H9 (cell line): ENCODE measurements around the gene ITGB2. TPM values are rescaled to one million over a fixed set of nuclear protein-coding genes. Genes with fewer than 3 reads are reported as not detected.

Experiments
- DNase-seq: peaks from one replicate; pipeline ENCODE4 v3.0.0-alpha.2; 2017
- H2AFZ ChIP-seq: one replicate; pipeline ENCODE4 v1.6.1; 2013; ENCODE audit warnings: mild to moderate bottlenecking, low read length, control low read depth, moderate library complexity
- H2AK5ac ChIP-seq: 2 replicates; pipeline ENCODE4 v1.6.1; 2013; ENCODE audit warnings: low read length, control low read depth, mixed read lengths; ENCODE audit not compliant: insufficient read length
- H2BK120ac ChIP-seq: one replicate; pipeline ENCODE4 v1.6.1; 2013; ENCODE audit warnings: low read depth, mild to moderate bottlenecking, low read length, control low read depth, inconsistent platforms; ENCODE audit not compliant: poor library complexity, severe bottlenecking
- H2BK12ac ChIP-seq: 2 replicates; pipeline ENCODE4 v1.6.1; 2013; ENCODE audit warnings: low read length, control low read depth, mixed read lengths, low read depth; ENCODE audit not compliant: insufficient read length
- H2BK15ac ChIP-seq: 2 replicates; pipeline ENCODE4 v1.6.1; 2013; ENCODE audit warnings: low read depth, low read length, control low read depth
- H2BK20ac ChIP-seq: one replicate; pipeline ENCODE4 v1.6.1; 2013; ENCODE audit warnings: low read depth, mild to moderate bottlenecking, low read length, control low read depth, inconsistent platforms; ENCODE audit not compliant: poor library complexity, severe bottlenecking
- H2BK5ac ChIP-seq: 2 replicates; pipeline ENCODE4 v1.6.1; 2013; ENCODE audit warnings: low read length, control low read depth, mixed read lengths; ENCODE audit not compliant: insufficient read length
- H3K14ac ChIP-seq: 2 replicates; pipeline ENCODE4 v1.6.1; 2013; ENCODE audit warnings: low read length, control low read depth; ENCODE audit not compliant: insufficient read depth
- H3K18ac ChIP-seq: 2 replicates; pipeline ENCODE4 v1.6.1; 2013; ENCODE audit warnings: low read depth, mild to moderate bottlenecking, mixed read lengths, low read length, control low read depth; ENCODE audit not compliant: insufficient read length
- H3K23ac ChIP-seq: 2 replicates; pipeline ENCODE4 v1.6.1; 2013; ENCODE audit warnings: low read length, control low read depth, mixed read lengths, low read depth; ENCODE audit not compliant: insufficient read length
- H3K23me2 ChIP-seq: 2 replicates; pipeline ENCODE4 v1.6.1; 2013; ENCODE audit warnings: low read depth, mild to moderate bottlenecking, mixed read lengths, low read length, control low read depth; ENCODE audit not compliant: insufficient read length, poor library complexity, severe bottlenecking
- H3K27ac ChIP-seq: 2 replicates; pipeline ENCODE4 v1.5.1; 2013; ENCODE audit warnings: low read length, control low read depth, mixed read lengths, low read depth; ENCODE audit not compliant: insufficient read length
- H3K27me3 ChIP-seq: 2 replicates; pipeline ENCODE4 v1.6.1; 2013; ENCODE audit warnings: low read length, control low read depth, inconsistent platforms; ENCODE audit not compliant: insufficient read depth
- H3K4ac ChIP-seq: 2 replicates; pipeline ENCODE4 v1.6.1; 2013; ENCODE audit warnings: low read depth, mild to moderate bottlenecking, control low read depth, inconsistent platforms, low read length, moderate library complexity
- H3K4me1 ChIP-seq: 2 replicates; pipeline ENCODE4 v1.6.1; 2013; ENCODE audit warnings: low read length, control low read depth, inconsistent platforms; ENCODE audit not compliant: insufficient read depth
- H3K4me2 ChIP-seq: 2 replicates; pipeline ENCODE4 v1.6.1; 2013; ENCODE audit warnings: low read length, control low read depth, mixed read lengths; ENCODE audit not compliant: insufficient read length, insufficient read depth
- H3K56ac ChIP-seq: 2 replicates; pipeline ENCODE4 v1.6.1; 2013; ENCODE audit warnings: low read depth, mild to moderate bottlenecking, mixed read lengths, low read length, control low read depth; ENCODE audit not compliant: insufficient read length
- H3K79me1 ChIP-seq: 2 replicates; pipeline ENCODE4 v1.6.1; 2013; ENCODE audit warnings: low read depth, mild to moderate bottlenecking, moderate library complexity, low read length, control low read depth, inconsistent platforms; ENCODE audit not compliant: insufficient read depth, poor library complexity, severe bottlenecking
- H3K79me2 ChIP-seq: 2 replicates; pipeline ENCODE4 v1.6.1; 2013; ENCODE audit warnings: low read length, control low read depth, inconsistent platforms; ENCODE audit not compliant: insufficient read depth
- H3K9ac ChIP-seq: 2 replicates; pipeline ENCODE4 v1.6.1; 2013; ENCODE audit warnings: low read length, control low read depth, mixed read lengths; ENCODE audit not compliant: insufficient read length; ENCODE audit errors: extremely low read depth
- H3K9me3 ChIP-seq: one replicate; pipeline ENCODE4 v1.6.1; 2013; ENCODE audit warnings: low read depth, low read length, inconsistent platforms; ENCODE audit not compliant: control insufficient read depth
- H3T11ph ChIP-seq: one replicate; pipeline ENCODE4 v1.6.1; 2013; ENCODE audit warnings: mild to moderate bottlenecking, low read length, control low read depth, inconsistent platforms
- H4K20me1 ChIP-seq: one replicate; pipeline ENCODE4 v1.6.1; 2013; ENCODE audit not compliant: control insufficient read depth, insufficient read length, insufficient read depth
- H4K5ac ChIP-seq: 2 replicates; pipeline ENCODE4 v1.6.1; 2013; ENCODE audit warnings: low read depth, mild to moderate bottlenecking, mixed read lengths, low read length, control low read depth; ENCODE audit not compliant: insufficient read length
- H4K8ac ChIP-seq: replicated peaks from 2 replicates; pipeline ENCODE4 v1.6.1; 2013; ENCODE audit warnings: low read length, control low read depth, mixed read lengths, low read depth; ENCODE audit not compliant: insufficient read length
- H4K91ac ChIP-seq: 2 replicates; pipeline ENCODE4 v1.6.1; 2013; ENCODE audit warnings: low read depth, mild to moderate bottlenecking, moderate library complexity, mixed read lengths, low read length, control low read depth; ENCODE audit not compliant: insufficient read length
- H3K27ac Mint-ChIP-seq, 3 experiments: 2 replicates in 2 of 3; 3 replicates in 1 of 3; pipeline ENCODE4 v1.8.0; 2020 to 2021; ENCODE audit warnings: mixed read lengths in 3 of 3, mild to moderate bottlenecking in 1 of 3, moderate library complexity in 1 of 3
- H3K27me3 Mint-ChIP-seq: 2 replicates; pipeline ENCODE4 v1.8.0; 2021; ENCODE audit warnings: low read depth, mild to moderate bottlenecking, moderate library complexity, mixed read lengths
- H3K36me3 Mint-ChIP-seq, 3 experiments: 2 replicates in 2 of 3; 3 replicates in 1 of 3; pipeline ENCODE4 v1.8.0; 2020 to 2021; ENCODE audit warnings: low read depth in 3 of 3, mixed read lengths in 3 of 3; ENCODE audit not compliant: insufficient read depth in 1 of 3
- H3K4me1 Mint-ChIP-seq, 2 experiments: 2 replicates each; pipeline ENCODE4 v1.8.0; 2020; ENCODE audit warnings: mixed read lengths in 2 of 2
- H3K4me3 Mint-ChIP-seq, 2 experiments: 2 replicates in 1 of 2; 3 replicates in 1 of 2; pipeline ENCODE4 v1.8.0; 2020 to 2021; ENCODE audit warnings: mild to moderate bottlenecking in 2 of 2, mixed read lengths in 2 of 2, moderate library complexity in 1 of 2
- H3K9me3 Mint-ChIP-seq, 2 experiments: 2 replicates in 1 of 2; 3 replicates in 1 of 2; pipeline ENCODE4 v1.8.0; 2020; ENCODE audit warnings: mild to moderate bottlenecking in 2 of 2, mixed read lengths in 2 of 2, moderate library complexity in 1 of 2
- WGBS: extraction: QIAGEN DNeasy Blood & Tissue Kit; methylation state at CpG from one replicate; pipeline ENCODE4 v1.1.7; 2013; ENCODE audit warnings: missing lambda C conversion rate, low lambda C conversion rate, mixed read lengths; ENCODE audit not compliant: insufficient read length; ENCODE audit errors: extremely low coverage; 5-methylcytosine and 5-hydroxymethylcytosine counted together
- total RNA-seq: library from RNA; stranded (reverse); gene quantifications from 2 replicates; pipeline ENCODE4 v1.2.1, GENCODE V29; 2021
- TF ChIP-seq, protein P1 (sequence below): fragments of 200-600 bp; sonication (generic); conservative IDR thresholded peaks from 3 replicates; pipeline ENCODE4 v1.8.0; 2021; ENCODE audit warnings: antibody characterized with exemption, mild to moderate bottlenecking

ITGB2 gene
- total RNA-seq, 1 experiment from 2014 or later, result 1.1 TPM

DNA sequence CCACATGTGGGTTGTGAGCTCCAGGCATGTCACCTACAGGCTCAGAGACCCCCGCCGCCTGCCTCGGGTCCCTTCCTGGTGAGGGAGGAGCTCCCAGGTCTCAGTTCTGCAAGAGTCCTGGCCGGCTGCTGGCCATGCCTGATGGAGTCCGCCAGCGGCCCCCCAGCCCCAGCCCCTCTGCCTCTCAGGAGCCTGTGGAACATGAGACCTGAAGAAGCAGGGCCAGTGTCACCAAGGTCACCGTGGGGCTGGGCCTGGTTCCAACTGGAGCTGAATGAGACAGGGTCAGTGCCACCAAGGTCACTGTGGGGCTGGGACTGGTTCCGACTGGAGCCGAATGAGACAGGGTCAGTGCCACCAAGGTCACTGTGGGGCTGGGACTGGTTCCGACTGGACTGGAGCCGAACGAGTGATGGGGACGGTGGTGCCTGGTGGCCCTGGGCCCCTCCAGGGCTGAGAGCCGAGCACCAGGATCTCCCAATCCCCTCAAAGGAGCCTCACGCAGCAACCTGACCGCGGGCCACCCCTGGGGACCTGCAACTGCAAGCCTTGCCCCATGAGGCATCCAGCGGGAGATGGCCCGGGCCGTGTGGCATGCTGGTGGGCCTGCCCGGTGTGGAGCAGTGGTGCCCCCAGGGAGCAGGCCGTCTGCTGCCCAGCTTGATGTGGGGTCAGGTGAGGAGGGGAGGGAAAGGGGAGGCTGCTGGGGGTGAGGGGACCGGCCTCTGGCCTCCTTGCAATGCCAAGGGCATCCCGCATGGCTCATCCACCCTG is 32.7 kb downstream of the ITGB2 start:
- DNase-seq, result no peak
- H4K91ac ChIP-seq, result no peak overlapping the region
- H3K9ac ChIP-seq, result no peak overlapping the region
- Mint-ChIP-seq H3K9me3 (no peaks in the 10 kb centered on the region; a peak in 1 of 5 replicates), H3K4me3 (no peak overlapping the region), H3K27me3 (peaks cover 7% of the 10 kb centered on the region), H3K27ac (no peak overlapping the region), H3K36me3 (no peaks in the 10 kb centered on the region), H3K4me1 (0 out of 4 replicates have a peak, but pooled peaks cover 0 to 3% of the 10 kb centered on the region in 2 experiments)
- H4K5ac ChIP-seq, result no peak overlapping the region
- no peak overlapping the region for H2AFZ ChIP-seq
- H3K4me1 ChIP-seq, result no peaks in the 10 kb centered on the region
- no peak overlapping the region for H3K27ac ChIP-seq
- no peaks in the 10 kb centered on the region for H4K20me1 ChIP-seq
- no peaks in the 10 kb centered on the region for H3K79me1 ChIP-seq
- no peaks in the 10 kb centered on the region for H3K79me2 ChIP-seq
- H3K23me2 ChIP-seq, result no peaks in the 10 kb centered on the region
- H2BK120ac ChIP-seq, result no peak overlapping the region
- no peak overlapping the region for H3K4me2 ChIP-seq
- H3K23ac ChIP-seq, result no peak overlapping the region
- H2BK5ac ChIP-seq, result no peak overlapping the region
- no peak overlapping the region for H2BK15ac ChIP-seq
- H4K8ac ChIP-seq, result no peak overlapping the region
- no peaks in the 10 kb centered on the region for H3K9me3 ChIP-seq
- H3K18ac ChIP-seq, result no peak overlapping the region
- no peak overlapping the region for H2AK5ac ChIP-seq
- no peak overlapping the region; the same call in 1 of the 2 replicates for H3K14ac ChIP-seq
- no peak overlapping the region for H2BK20ac ChIP-seq
- no peak overlapping the region for H3T11ph ChIP-seq
- H3K56ac ChIP-seq, result no peak overlapping the region
- no peaks in the 10 kb centered on the region for H3K27me3 ChIP-seq
- H3K4ac ChIP-seq, result no peak overlapping the region
- no peak overlapping the region for H2BK12ac ChIP-seq
- no CpG with 5 or more reads among the region's 24 CpGs for WGBS
- TF ChIP-seq, protein P1, sequence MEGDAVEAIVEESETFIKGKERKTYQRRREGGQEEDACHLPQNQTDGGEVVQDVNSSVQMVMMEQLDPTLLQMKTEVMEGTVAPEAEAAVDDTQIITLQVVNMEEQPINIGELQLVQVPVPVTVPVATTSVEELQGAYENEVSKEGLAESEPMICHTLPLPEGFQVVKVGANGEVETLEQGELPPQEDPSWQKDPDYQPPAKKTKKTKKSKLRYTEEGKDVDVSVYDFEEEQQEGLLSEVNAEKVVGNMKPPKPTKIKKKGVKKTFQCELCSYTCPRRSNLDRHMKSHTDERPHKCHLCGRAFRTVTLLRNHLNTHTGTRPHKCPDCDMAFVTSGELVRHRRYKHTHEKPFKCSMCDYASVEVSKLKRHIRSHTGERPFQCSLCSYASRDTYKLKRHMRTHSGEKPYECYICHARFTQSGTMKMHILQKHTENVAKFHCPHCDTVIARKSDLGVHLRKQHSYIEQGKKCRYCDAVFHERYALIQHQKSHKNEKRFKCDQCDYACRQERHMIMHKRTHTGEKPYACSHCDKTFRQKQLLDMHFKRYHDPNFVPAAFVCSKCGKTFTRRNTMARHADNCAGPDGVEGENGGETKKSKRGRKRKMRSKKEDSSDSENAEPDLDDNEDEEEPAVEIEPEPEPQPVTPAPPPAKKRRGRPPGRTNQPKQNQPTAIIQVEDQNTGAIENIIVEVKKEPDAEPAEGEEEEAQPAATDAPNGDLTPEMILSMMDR, result no peak
